Nephron (organoid): ENCODE measurements around the gene DRD1.

Source experiments
- H3K27ac Mint-ChIP-seq, 3 experiments: 2 replicates each; pipeline ENCODE4 v1.8.0; 2020; ENCODE audit warnings: mixed read lengths in 3 of 3, mild to moderate bottlenecking in 2 of 3, moderate library complexity in 1 of 3
- H3K27me3 Mint-ChIP-seq: 2 replicates; pipeline ENCODE4 v1.8.0; 2021; ENCODE audit warnings: low read depth, mild to moderate bottlenecking, moderate library complexity, mixed read lengths
- H3K36me3 Mint-ChIP-seq: 2 replicates; pipeline ENCODE4 v1.8.0; 2020; ENCODE audit warnings: low read depth, mixed read lengths
- H3K4me1 Mint-ChIP-seq: 2 replicates; pipeline ENCODE4 v1.8.0; 2020; ENCODE audit warnings: mixed read lengths
- H3K4me3 Mint-ChIP-seq, 3 experiments: 2 replicates each; pipeline ENCODE4 v1.8.0; 2020; ENCODE audit warnings: mild to moderate bottlenecking in 3 of 3, mixed read lengths in 3 of 3, moderate library complexity in 2 of 3
- H3K9me3 Mint-ChIP-seq: 2 replicates; pipeline ENCODE4 v1.8.0; 2020; ENCODE audit warnings: mixed read lengths
- CTCF ChIP-seq, 3 experiments: fragments of 200-600 bp; sonication (generic); IDR thresholded peaks; one replicate each; pipeline ENCODE4 v1.5.0; 2021; ENCODE audit warnings: antibody characterized with exemption in 3 of 3; ENCODE audit not compliant: unreplicated experiment in 3 of 3

DRD1 gene

GRCh38 chr5:175422058-175422457 lies 21.9 kb downstream of the DRD1 start:
- H3K36me3 Mint-ChIP-seq = no peaks in the 10 kb centered on the region
- H3K27me3 Mint-ChIP-seq = peaks cover 9% of the 10 kb centered on the region
- H3K9me3 Mint-ChIP-seq = no peaks in the 10 kb centered on the region
- H3K27ac Mint-ChIP-seq = no peak overlapping the region
- TF ChIP-seq CTCF (IDR thresholded peaks at IDR 0.05; ENCODE audit: unreplicated experiment in 3 of 3) = no peak
- no peak overlapping the region for H3K4me3 Mint-ChIP-seq
- no peaks in the 10 kb centered on the region for H3K4me1 Mint-ChIP-seq

- no peak for TF ChIP-seq CTCF (IDR thresholded peaks at IDR 0.05; ENCODE audit: unreplicated experiment in 3 of 3)
- Mint-ChIP-seq H3K27me3 (peaks cover 9% of the 10 kb centered on the region), H3K9me3 (peaks cover 3% of the 10 kb centered on the region), H3K27ac (no peak overlapping the region), H3K4me1 (no peaks in the 10 kb centered on the region), H3K4me3 (no peak overlapping the region), H3K36me3 (no peaks in the 10 kb centered on the region)
These were observed 23.6 kb downstream of the DRD1 start for GRCh38 chr5:175420383-175420782.

GRCh38 chr5:175418251-175418650 lies 25.7 kb downstream of the DRD1 start:
- Mint-ChIP-seq H3K9me3 (peaks cover 3% of the 10 kb centered on the region), H3K4me3 (no peak overlapping the region), H3K27ac (no peak overlapping the region), H3K27me3 (peaks cover 14% of the 10 kb centered on the region), H3K4me1 (no peaks in the 10 kb centered on the region), H3K36me3 (no peaks in the 10 kb centered on the region)
- no peak for TF ChIP-seq CTCF (IDR thresholded peaks at IDR 0.05; ENCODE audit: unreplicated experiment in 3 of 3)

GRCh38 chr5:175417384-175417783 lies 26.6 kb downstream of the DRD1 start:
- Mint-ChIP-seq H3K36me3 (no peaks in the 10 kb centered on the region), H3K9me3 (peaks cover 3% of the 10 kb centered on the region), H3K4me1 (no peaks in the 10 kb centered on the region), H3K27me3 (peaks cover 14% of the 10 kb centered on the region), H3K27ac (no peak overlapping the region), H3K4me3 (no peak overlapping the region)
- TF ChIP-seq CTCF (IDR thresholded peaks at IDR 0.05; ENCODE audit: unreplicated experiment in 3 of 3) = no peak

- Mint-ChIP-seq H3K4me1 (no peaks in the 10 kb centered on the region), H3K27me3 (peaks cover 10% of the 10 kb centered on the region), H3K36me3 (no peaks in the 10 kb centered on the region), H3K9me3 (peaks cover 3% of the 10 kb centered on the region), H3K27ac (no peak overlapping the region), H3K4me3 (no peak overlapping the region)
- TF ChIP-seq CTCF (IDR thresholded peaks at IDR 0.05; ENCODE audit: unreplicated experiment in 3 of 3) = no peak
These were observed 28.7 kb downstream of the DRD1 start for GRCh38 chr5:175415303-175415702.

GRCh38 chr5:175410926-175411325 lies 33.1 kb downstream of the DRD1 start:
- Mint-ChIP-seq H3K4me3 (no peak overlapping the region), H3K4me1 (no peaks in the 10 kb centered on the region), H3K27me3 (peaks cover 5% of the 10 kb centered on the region), H3K27ac (no peak overlapping the region), H3K36me3 (no peaks in the 10 kb centered on the region), H3K9me3 (peaks cover 6% of the 10 kb centered on the region)
- TF ChIP-seq CTCF (IDR thresholded peaks at IDR 0.05; ENCODE audit: unreplicated experiment in 3 of 3) = no peak
